MG63 (cell line): ENCODE results near the gene RIPOR1. TPM values are rescaled to one million over a fixed set of nuclear protein-coding genes. Genes with fewer than 3 reads are reported as not detected.
"Not testable (repeated sequence)": the region's sequence is repeated elsewhere in the genome, so short reads cannot be mapped to it uniquely, and the experiment has no call there.

Experiments used
- DNase-seq: peaks from one replicate; pipeline ENCODE4 v3.0.0-alpha.2; 2020
- H3K27me3 ChIP-seq: fragments of 250-450 bp; sonication (Bioruptor Pico); 2 replicates; pipeline ENCODE4 v1.5.1; 2020; ENCODE audit warnings: mild to moderate bottlenecking, moderate library complexity
- H3K36me3 ChIP-seq: fragments of 250-450 bp; sonication (Bioruptor Pico); 2 replicates; pipeline ENCODE4 v1.5.1; 2020; ENCODE audit warnings: mild to moderate bottlenecking, moderate library complexity
- H3K4me3 ChIP-seq: fragments of 250-450 bp; sonication (Bioruptor Pico); 2 replicates; pipeline ENCODE4 v1.5.1; 2020; ENCODE audit warnings: mild to moderate bottlenecking, moderate library complexity
- H3K9me3 ChIP-seq: fragments of 250-450 bp; sonication (Bioruptor Pico); 2 replicates; pipeline ENCODE4 v1.5.1; 2020; ENCODE audit warnings: mild to moderate bottlenecking, moderate library complexity
- total RNA-seq: library from RNA; depleted of rRNA; stranded (reverse); fragments of >200 nt; shearing (Covaris generic); gene quantifications from 2 replicates; pipeline ENCODE4 v1.2.3, GENCODE V29; 2014; ENCODE audit warnings: low replicate concordance; rRNA removed

The RIPOR1 gene
- 3.1 and 5.0 TPM in 2 replicates for total RNA-seq

- H3K4me3 ChIP-seq = peak within 1 kb of the TSS; percentile 71
- peak; percentile 44 for DNase-seq
- no peaks in the 10 kb centered on the region for H3K9me3 ChIP-seq
- no peaks in the 10 kb centered on the region for H3K27me3 ChIP-seq
- H3K36me3 ChIP-seq = no peaks in the 10 kb centered on the region
Measured at GRCh38 chr16:67528222-67528869, at the start of gene RIPOR1. TSS of gene RIPOR1 (plus strand) at chr16:67528829. CDS start at chr16:67538447, 9,618 bp downstream.

- Histone ChIP-seq H3K27me3 (no peaks in the 10 kb centered on the region), H3K4me3 (peak within 1 kb of the TSS; percentile 93), H3K9me3 (no peaks in the 10 kb centered on the region), H3K36me3 (no peaks in the 10 kb centered on the region)
- peak; percentile 92 for DNase-seq
Measured at GRCh38 chr16:67480833-67481560, 47.6 kb upstream of the RIPOR1 start, which contains the start of gene ATP6V0D1. TSS of gene ATP6V0D1 (minus strand) at chr16:67481157. CDS start at chr16:67481086, 71 bp downstream.

- DNase-seq = no peak
Measured at GRCh38 chr16:67481561-67482232, 46.9 kb upstream of the RIPOR1 start.

GRCh38 chr16:67482233-67482924 is 46.2 kb upstream of the RIPOR1 start:
- Histone ChIP-seq H3K36me3 (no peaks in the 10 kb centered on the region), H3K9me3 (no peaks in the 10 kb centered on the region), H3K4me3 (no peak overlapping the region), H3K27me3 (no peaks in the 10 kb centered on the region)
- DNase-seq = no peak

More at GRCh38 chr16:67481561-67482232, 46.9 kb upstream of the RIPOR1 start:
- Histone ChIP-seq H3K27me3 (no peaks in the 10 kb centered on the region), H3K36me3 (no peaks in the 10 kb centered on the region), H3K9me3 (no peaks in the 10 kb centered on the region), H3K4me3 (peak overlapping the region; percentile 93)

- no peak for DNase-seq
- no peaks in the 10 kb centered on the region for H3K27me3 ChIP-seq
- no peak within 1 kb of the TSS for H3K4me3 ChIP-seq
- H3K9me3 ChIP-seq = no peaks in the 10 kb centered on the region
- H3K36me3 ChIP-seq = no peaks in the 10 kb centered on the region
Measured at GRCh38 chr16:67483150-67483549, 45.5 kb upstream of the RIPOR1 start, which contains the start of gene AGRP. TSS of gene AGRP (minus strand) at chr16:67483547. CDS start at chr16:67483398, 149 bp downstream.

- Histone ChIP-seq H3K36me3 (no peaks in the 10 kb centered on the region), H3K4me3 (no peak overlapping the region), H3K27me3 (no peaks in the 10 kb centered on the region), H3K9me3 (no peaks in the 10 kb centered on the region)
- DNase-seq = no peak
Measured at GRCh38 chr16:67483731-67484525, 44.7 kb upstream of the RIPOR1 start.

- Histone ChIP-seq H3K9me3 (no peaks in the 10 kb centered on the region), H3K27me3 (no peaks in the 10 kb centered on the region), H3K36me3 (no peaks in the 10 kb centered on the region), H3K4me3 (no peak overlapping the region)
- DNase-seq = no peak
Measured at GRCh38 chr16:67486805-67487204, 41.8 kb upstream of the RIPOR1 start.

GRCh38 chr16:67487561-67487960 is 41.1 kb upstream of the RIPOR1 start:
- not testable (repeated sequence) for H3K36me3 ChIP-seq, H3K27me3 ChIP-seq, DNase-seq, H3K9me3 ChIP-seq, H3K4me3 ChIP-seq

GRCh38 chr16:67489401-67490083 is 39.1 kb upstream of the RIPOR1 start:
- Histone ChIP-seq H3K9me3 (no peaks in the 10 kb centered on the region), H3K27me3 (no peaks in the 10 kb centered on the region), H3K36me3 (no peaks in the 10 kb centered on the region), H3K4me3 (no peak overlapping the region)
- no peak for DNase-seq

- no peak overlapping the region for H3K4me3 ChIP-seq
- H3K27me3 ChIP-seq = no peaks in the 10 kb centered on the region
- DNase-seq = no peak
- no peaks in the 10 kb centered on the region for H3K9me3 ChIP-seq
- no peaks in the 10 kb centered on the region for H3K36me3 ChIP-seq
Measured at GRCh38 chr16:67490335-67491096, 38.1 kb upstream of the RIPOR1 start.

GRCh38 chr16:67499106-67499505 is 29.5 kb upstream of the RIPOR1 start:
- Histone ChIP-seq H3K4me3 (no peak overlapping the region), H3K9me3 (no peaks in the 10 kb centered on the region), H3K36me3 (no peaks in the 10 kb centered on the region), H3K27me3 (no peaks in the 10 kb centered on the region)
- peak; percentile 71 for DNase-seq

GRCh38 chr16:67504031-67505021 is 24.3 kb upstream of the RIPOR1 start:
- DNase-seq = peak; percentile 17
- Histone ChIP-seq H3K36me3 (no peaks in the 10 kb centered on the region), H3K27me3 (no peaks in the 10 kb centered on the region), H3K9me3 (no peaks in the 10 kb centered on the region), H3K4me3 (no peak overlapping the region)

GRCh38 chr16:67506468-67506867 is 22.2 kb upstream of the RIPOR1 start:
- H3K9me3 ChIP-seq = no peaks in the 10 kb centered on the region
- H3K36me3 ChIP-seq = no peaks in the 10 kb centered on the region
- DNase-seq = no peak
- no peak overlapping the region for H3K4me3 ChIP-seq
- H3K27me3 ChIP-seq = no peaks in the 10 kb centered on the region

GRCh38 chr16:67509016-67509415 is 19.6 kb upstream of the RIPOR1 start:
- H3K9me3 ChIP-seq = no peaks in the 10 kb centered on the region
- H3K4me3 ChIP-seq = no peak overlapping the region
- H3K36me3 ChIP-seq = no peaks in the 10 kb centered on the region
- H3K27me3 ChIP-seq = no peaks in the 10 kb centered on the region
- DNase-seq = no peak
